Measurements from ENCODE around the gene CDH4.

CDH4 gene

DNA sequence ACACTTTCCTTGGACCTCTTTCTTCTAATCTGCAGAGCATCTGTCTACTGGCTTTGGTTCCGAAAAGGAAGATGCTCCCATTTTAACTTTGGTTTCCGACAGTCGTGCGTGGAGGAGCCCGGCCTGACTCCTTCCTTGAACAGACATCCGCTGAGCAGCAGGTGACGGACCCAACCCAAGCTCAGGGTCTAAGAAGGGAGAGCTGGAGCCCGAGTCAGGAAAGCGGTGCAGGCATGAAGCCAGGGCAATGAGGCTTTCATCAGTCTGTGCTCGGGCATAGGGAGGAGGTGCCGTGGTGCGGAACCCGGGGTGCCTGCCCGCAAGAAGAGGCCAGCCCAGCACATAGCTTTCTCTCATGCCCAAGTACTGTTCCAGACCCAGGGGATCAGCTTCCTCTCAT, 109.4 kb downstream of the CDH4 start:
- DNase-seq, result no peak

DNA sequence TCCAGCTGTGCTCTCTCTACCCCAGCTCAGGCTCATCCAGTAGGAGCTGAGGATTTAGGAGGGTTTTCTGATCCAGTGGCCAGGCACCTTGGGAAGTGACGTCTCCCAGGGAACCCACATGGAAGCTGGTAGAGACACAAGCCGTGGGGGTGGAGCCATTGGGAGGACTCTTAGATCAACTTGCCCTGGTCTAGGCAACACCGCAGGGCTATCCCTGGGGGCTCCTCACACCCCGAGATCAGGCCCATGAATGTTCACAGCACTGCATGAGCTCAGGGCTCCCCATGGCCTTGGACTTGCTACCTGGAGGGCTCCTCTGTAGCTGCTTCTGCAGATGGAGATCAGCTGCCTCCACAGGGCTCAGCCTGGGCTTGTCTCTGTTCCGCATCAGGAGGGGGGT, 112.1 kb downstream of the CDH4 start:
- no peak for DNase-seq

DNA sequence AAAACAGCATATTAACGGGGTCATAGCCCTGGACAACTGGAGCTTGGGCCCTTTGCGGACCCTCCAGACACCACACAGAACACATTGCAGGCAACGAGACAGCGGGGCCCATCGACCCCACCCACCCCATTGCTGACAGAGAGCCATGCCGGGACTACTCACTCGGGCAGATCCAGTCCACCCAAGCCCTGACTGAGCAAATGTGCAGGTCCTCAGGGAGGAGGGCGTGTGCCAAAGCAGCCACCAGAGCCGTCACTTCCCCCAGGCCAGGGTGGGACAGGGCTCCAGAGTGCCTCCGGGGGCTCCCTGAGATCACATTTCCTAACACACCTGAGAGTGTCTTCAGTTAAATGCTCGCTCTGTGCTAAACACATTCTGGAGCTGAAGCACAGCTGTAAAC, 114.9 kb downstream of the CDH4 start:
- DNase-seq, result no peak

DNA sequence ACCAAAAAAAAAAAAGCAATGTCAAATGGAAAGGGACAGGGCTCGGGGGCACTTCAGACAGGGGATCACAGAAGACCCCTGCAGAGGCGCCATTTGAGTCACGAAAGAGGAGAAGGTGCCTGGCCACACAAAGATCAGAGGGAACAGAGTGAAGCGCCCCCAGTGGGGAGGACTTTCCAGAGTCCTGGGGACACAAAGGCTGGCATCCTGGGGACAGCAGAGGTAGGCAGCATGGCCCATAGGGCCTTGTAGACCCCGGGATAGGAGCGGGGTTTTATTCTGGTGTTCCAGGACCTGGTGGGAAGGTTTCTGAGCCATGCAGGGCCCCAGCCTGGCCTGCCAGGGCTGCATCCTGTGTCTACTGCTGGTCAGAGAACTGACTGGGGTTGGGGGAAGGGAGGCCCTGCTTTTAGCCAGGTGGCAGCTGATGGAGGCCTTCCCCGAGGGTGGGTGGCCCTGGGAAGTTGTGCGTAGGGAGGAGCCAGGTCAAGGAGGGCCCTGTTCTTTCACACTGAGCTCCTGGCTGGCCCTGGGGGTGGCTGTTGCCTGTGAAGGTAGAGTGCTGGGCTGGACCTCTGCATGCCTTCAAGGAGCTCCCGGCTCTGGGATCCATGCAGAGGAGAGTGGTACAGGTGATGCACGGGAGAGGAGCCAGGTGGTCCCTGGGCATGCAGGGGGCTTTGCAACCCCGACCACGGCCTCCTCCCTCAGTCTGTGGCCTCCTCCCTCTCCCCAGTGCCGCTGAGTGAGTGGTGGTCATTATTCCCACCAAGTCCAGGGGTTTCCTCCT, 117.9 kb downstream of the CDH4 start:
- DNase-seq, result no peak

DNA sequence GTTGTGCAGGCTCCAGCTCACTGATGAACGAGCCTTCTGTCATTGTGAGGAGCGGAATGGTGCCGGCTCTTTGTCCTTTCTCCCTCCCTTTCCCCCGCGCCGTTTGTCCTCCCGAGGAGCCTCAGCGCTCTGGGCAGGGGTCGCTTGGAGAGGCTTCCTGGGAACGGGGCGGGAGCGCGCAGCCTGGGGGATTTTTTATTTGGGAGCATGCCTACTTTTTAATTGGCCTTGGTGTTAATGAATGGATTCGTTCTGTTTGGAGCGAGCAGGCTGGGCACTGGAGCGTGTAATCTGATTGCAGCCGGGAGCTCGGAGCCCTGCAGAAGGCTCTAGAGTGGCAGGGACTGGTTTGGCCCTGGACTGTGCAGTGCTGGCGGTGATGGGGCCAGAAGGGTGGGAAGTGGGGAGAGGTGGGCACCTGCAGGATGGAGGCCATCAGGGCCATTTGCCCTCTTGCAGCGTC, 118.8 kb downstream of the CDH4 start:
- no peak for DNase-seq

DNA sequence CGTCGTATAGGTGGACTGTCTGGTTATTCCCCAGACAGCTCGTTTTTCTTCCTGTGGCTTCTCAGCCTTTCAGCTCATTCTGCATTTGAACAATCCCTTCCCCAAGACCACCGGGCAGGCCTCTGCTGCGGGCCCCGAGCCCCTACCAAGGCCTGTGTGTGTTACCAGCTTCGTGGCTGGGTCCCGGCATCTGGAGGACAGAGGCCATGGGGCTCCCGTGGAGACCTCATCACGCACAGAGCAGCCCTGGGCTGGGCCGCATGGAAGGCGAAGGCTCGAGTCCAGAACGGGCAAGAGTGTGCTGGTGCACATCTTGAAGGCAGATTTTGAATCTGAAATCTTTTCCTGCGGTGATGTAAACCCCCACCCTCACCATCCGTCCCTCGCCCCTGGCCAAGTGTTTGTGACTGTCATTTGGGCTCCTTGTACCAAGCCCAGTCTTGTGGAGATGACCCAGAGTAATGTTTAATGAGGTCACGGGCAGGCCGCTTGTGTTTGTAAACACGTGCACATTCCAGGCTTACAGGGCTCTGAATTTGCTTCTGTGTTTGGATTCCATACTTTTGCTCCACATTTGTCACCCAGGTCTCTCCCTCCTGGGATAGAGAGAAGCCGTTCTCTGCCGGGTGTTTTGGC, 119.6 kb downstream of the CDH4 start:
- DNase-seq, result no peak

DNA sequence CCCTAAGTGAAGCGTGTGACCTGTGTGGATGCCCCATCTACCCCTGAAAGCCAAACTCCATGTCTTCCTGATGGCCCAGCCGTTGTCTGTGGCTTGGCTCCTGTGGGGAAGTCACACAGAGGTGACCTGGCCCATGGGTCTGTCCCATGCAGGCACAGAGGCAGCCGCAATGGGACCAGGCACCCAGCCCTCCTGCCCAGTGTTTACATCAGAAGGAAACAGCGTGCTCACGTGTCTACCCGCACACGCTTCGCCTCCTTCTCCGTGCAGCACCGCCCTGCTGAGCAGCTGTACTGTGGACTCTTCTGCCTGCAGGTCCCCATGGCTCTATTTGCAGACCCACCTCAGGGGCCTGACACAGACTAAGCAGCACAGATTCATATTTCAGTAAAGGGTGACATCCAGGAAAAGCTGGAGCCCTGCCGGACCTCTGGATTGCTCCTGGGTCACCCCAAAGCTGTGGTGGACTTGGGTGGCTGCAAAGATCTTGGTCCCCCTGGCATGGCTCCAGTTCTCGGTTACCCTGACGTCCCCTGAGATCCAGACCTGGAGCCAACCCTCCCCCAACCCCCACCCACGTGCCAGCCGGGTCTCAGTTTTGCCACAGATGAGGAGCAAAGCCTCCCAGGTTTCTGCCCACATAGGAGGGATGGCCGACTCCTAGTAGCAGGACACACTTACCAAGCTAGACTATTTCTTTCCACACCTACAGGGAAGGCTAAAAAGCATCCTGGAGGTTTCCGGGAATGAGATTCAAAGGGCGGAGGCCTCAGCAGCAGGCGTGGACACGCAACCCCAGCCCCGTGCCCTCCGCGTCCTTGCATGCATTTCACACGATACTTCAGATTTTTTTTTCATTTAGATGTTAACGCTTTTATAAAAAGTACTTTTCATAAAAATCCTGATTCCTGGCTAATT, 120.3 kb downstream of the CDH4 start:
- no peak for DNase-seq

DNA sequence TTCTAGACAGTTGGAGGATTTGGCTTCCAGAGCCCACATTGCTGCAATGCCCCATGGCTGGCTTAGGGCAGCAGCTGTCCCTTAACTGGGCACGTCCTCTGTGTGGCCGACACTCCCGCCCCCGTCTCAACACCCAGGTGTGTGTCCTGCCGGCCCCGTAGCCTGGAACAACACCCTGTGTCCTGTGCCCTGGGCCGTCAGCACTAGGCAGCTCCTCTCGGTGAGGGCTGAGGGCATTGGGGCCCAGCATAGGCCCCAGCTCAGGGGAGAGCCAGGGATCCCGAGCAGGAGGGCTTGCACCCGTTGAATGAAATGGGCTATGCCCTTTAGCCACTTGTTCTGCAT, 121.0 kb downstream of the CDH4 start:
- DNase-seq, result no peak

DNA sequence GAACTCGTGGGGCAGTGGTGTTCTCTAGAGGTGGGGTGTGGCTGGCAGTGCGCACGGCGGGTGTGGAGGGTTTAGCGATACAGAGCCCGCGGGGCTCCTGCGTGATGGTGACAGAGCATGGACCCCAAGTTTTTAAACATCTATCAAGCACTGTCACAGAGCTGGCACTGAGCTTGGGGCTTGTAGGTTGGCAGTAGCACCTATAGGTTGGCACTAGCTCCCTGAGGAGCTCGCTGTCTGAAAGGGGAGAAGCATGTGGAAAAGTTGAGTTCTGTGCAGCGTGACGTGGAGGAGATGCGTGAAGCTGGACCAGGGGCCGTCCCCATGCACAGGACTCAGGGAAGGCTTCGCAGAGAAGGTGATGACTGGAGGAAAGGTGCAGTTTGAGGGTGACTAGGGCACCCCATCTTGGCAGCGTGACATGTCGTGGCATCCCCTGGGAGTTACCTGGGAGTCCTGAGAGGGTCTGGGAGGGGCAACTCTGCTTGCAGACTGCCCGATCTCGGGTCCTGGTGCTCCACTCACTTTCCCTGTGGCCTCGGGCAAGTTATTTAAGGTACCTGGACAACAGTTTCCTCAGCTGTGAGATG, 122.0 kb downstream of the CDH4 start:
- no peak for DNase-seq

DNA sequence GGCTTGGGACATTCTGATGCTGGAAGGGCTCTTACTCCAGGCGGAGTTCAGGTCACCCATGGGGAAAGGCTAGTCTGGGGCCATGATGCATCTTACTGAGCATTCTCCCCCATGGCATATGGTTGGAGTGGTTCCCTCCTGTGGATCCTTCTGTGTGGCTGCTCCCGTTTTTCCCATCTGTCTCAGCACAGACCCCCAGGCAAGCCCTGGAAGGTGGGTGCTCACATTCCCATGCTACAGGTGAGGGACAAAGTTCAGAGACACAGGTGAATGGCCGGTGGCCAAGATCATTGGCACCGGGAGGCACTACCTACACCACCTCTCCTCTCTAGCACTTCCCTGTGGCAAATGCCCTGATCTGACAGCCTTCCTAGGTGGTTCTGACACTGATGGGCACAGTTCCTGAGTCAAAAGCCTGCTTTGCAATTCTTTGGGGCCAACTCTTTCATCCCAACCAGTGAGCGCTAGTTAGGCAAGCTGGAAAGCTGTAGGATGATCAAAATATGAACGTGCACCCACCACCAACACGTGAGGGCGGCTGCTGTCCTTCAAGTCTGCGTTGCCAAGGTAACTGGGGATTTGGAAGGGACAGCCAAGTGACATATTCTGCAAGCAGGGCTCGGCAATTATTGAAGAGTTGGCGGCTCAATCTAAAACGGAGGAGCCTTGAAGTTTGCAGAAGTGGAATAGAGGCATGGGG, 124.6 kb downstream of the CDH4 start:
- DNase-seq, result no peak

DNA sequence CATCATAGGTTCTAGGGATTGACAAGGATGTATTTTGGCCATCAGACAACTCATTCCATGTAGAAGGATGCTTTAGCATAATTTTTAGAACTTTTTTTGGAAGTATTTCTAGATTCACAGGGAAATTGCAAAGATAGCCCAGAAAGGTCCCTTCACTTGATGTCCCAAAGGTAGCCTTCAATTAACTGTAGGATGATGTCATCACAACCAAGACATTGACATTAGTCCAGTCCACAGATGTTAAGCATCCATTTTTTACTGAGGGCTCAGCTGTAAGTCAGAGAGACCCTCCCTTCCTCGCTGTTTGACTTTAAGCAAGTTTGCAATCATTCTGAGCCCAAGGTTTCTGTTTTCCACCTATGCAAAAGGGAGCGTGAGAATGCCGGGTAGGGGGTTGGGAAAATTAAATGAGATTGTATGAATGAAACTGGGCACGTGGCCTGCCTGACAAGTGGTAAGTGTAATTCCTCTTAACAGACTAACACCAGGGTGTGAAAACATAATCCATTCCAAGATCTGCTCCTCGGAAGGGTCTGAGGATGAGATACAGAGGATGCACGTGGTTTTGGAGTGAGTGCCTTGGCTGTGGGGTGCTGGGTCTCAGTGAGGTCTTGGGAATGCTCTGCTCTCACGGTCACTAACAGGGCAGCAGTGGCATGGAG, 126.8 kb downstream of the CDH4 start:
- DNase-seq, result no peak

DNA sequence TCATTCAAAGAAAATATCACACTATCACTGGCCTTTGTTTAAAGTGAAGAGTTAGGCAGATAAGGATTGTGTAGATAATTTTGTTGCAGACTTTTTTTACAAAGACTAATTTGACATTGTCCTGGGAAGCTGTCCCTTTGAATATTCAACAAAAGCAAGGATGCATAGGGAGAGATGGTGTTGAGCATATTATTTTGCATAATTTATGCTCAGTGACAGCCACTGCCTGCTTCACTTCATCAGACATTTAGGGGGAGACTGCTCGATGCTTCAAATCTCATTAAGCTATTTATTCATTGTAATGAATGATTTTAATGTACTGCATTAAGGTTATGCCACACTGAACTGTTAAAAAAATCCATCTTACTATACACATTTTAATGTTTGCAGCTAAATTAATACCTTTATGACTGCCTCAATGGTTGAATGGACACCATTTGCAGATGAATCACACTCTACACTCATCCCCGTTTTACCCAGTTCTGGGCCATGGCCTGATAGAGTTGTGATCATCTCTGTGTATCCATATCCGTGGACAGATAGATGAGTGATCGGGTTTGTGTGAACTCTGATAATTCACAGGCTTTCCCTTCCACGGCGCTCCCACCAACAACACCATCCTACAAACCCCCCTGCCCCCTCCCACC, 128.0 kb downstream of the CDH4 start:
- DNase-seq, result no peak

DNA sequence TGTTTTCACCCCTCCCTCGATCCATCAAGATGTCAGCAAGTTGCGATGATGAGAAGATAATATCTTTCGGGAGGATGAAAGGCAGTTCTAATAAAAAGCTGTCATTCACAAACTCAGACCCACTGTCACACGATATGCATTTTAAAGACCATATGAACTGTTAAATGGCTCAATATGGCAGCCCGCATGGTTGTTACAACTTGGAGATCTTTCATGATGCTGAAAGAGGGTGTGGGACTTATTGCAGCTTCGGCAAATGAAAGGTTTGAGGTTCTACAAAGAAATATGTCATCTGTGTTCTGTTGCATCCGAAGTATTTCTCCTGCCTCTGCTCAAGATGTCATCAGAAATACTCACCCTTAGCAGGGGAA, 128.5 kb downstream of the CDH4 start:
- no peak for DNase-seq

DNA sequence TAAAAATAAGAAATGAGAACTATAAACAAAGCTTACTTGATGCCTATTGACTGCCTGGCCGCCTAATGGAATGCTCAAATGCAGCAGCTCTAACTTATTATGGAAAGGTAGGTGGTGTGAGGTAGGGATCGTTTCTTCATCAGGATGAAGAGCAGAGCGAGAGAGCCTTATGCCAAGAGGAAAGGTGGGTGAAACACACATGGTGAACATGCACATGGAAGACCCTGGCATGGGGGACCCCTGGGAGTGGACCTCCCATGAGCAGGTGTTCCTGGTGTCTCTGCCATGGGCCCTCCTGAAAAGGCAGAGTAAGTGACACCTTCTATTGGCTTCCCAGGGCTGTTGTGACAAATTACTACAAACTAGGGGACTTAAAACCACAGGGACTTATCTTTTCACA, 130.1 kb downstream of the CDH4 start:
- no peak for DNase-seq

DNA sequence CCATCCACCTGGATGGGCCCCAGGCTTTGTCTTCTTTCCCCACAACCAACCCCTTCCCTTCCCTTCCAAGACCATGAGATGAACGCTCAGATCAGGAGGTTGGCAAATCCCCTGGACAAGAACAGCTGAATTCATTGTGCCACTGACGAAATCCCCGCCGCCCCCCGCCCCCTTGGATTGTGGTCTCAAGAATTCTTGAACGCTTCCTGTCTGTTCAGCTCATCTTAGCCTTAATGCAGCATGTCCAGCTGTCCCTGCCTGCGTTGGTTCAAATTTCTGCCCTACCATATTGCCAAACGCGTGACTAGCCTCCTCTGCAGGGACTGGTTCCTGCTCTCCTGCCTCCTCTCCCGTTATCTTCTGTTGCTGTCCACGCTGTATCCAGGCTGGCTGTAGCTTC, 133.2 kb downstream of the CDH4 start:
- DNase-seq, result no peak

DNA sequence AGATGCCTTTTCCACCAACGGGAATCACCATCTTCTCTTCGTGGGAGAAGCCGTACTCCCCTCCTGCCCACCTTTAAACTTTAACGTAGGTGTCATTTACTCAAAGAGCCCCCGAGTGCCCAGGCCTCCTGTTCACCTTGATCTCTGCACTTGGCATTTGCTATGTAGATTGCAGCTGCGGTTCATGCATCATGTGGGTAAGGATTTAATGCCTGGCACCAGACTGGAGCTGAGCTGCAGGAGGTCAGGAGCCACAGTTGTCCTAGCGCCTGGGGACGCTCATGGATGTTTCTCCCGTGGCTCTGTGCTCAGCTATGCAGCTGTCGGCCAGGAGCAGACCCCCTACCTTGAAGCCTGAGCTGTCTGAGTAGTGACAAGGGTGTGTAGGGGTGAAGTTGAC, 133.7 kb downstream of the CDH4 start:
- no peak for DNase-seq

DNA sequence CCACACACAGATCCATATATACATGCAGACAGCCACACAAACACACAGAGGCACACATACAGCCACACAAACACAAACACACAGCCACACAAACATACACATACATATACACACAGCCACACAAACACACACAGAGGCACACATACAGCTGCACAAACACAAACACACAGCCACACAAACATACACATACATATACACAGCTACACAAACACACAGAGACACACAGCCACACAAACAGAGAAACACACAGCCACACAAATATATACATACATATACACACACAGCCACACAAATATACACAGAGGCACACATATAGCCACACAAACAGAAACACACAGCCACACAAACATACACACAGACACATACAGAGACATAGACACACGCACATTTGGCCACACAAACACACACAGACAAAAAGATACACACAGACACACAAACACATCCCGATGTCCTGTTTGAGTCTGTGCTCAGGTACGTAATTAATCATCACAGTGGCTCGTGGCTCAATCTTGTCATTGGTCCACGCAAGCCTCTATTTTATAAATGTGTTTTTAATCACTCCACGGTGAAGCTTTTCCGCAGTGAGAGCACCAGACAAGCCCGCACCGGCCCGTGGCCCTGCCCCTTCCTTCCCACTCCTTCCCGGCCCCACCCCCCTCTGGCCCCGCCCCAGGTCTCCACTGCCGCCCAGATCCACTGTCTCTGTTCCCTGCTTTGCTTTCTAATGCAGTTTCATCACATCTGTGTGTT, 135.3 kb downstream of the CDH4 start:
- no peak for DNase-seq

DNA sequence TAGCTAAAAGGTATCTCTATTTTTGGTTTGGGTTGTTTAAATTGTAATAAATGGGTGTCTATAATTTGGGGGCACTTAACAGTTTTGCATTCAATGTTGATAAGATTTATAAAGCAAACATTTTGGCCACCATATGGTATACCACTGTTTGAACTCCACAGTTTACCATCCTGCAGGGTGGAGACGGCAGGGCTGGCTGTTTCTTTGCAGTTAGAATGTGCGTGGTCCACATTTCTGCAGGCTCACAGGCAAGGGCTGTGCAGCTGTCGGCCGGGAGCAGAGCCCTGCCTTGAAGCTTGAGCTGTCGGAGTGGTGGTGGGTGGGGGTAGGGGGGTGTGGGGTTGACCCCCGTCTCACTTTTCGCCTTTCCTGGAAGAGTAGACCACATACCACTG, 135.9 kb downstream of the CDH4 start:
- DNase-seq, result no peak

DNA sequence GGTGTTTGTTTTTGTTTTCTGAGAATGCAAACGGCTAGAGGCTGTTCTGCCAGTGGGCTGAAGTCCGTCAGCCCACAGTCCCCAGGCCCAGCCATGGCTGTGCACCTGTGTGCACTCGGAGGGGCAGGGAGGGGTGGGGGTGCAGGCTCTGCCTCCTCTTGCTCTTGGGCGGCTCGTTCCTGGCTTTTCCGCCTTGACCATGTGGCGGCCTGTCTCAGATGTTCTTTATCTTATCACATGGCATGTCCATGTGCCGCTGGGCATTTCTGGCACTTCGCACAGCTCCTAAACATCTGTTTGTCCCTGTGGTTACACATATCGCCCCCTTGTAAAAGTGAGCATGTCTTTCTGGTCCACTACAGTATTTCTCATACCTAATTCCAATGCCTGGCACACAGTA, 137.0 kb downstream of the CDH4 start:
- DNase-seq, result no peak

DNA sequence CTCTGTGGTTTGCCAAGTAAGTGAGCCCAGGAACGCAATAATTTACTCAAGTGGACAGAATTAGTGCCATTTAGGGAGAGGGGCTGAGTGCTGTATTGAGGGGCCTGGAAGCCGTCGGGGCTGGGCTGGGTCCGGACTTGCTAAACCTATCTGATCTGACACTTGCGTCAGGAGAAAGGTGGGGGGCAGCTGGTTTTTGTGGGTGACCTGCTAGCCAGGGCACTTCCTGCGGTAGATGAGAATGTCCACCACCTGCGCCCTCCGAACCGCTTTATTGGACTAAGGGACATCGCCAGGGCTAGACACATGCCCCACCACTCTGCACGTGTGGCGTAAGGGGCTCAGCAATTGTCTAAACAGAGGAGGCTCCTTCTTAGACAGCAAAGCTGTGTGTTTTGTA, 139.1 kb downstream of the CDH4 start:
- no peak for DNase-seq
